Fibroblast of peridontal ligament (primary cell): Measurements from ENCODE around the gene CST6.

Source experiments
- DNase-seq: peaks from one replicate; pipeline ENCODE4 v3.0.0-alpha.2; 2010; ENCODE audit errors: extremely low read depth

Gene CST6, protein sequence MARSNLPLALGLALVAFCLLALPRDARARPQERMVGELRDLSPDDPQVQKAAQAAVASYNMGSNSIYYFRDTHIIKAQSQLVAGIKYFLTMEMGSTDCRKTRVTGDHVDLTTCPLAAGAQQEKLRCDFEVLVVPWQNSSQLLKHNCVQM

GRCh38 chr11:66011785-66012303, at the start of gene CST6:
TSS of gene CST6 (plus strand) at chr11:66012008. CDS start at chr11:66012045, 37 bp downstream.
- DNase-seq, result no peak

DNA sequence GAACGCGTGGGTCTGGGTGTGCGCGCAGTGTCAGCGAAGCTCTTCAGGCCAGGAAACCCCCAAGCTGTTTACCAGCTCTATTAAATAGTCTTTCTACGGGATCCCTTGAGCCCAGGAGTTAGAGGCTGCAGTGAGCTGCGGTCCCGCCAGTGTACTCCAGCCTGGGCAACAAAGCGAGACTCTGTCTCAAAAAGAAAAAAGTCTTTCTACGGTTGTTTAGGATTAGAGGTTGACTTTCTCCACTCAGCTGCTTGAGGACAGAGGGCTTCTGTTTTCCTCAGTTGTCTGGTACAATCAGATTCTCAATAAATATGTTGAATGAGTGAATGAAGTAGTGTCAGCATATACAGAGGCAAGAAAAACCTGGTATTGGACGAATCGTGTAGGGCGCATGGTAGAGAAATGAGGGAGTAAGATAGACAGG, 49.7 kb upstream of the CST6 start:
- DNase-seq, result no peak

GRCh38 chr11:65964906-65965305, 46.9 kb upstream of the CST6 start:
- no peak for DNase-seq

GRCh38 chr11:65965986-65966762, 45.6 kb upstream of the CST6 start:
- DNase-seq, result no peak

DNA sequence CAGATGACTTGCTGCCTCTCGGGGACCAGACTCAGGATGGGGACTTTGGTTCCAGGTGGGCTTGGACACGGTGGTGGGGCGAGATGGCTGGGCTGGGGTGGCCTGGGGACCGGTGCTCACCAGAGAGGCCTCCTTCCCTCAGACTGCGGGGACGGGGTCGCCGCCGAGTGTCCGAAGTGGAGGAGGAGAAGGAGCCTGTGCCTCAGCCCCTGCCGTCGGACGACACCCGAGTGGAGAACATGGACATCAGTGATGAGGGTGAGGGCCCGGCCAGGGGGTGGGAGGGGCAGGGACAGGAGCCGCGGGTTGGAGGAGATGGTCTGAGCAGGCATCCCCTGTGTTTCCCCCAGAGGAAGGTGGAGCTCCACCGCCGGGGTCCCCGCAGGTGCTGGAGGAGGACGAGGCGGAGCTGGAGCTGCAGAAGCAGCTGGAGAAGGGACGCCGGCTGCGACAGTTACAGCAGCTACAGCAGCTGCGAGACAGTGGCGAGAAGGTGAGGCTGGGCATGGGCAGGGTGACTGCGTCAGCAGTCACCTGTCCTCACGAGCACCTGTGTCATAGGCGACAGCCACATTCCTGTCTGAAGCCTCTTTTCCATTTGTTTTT, 44.4 kb upstream of the CST6 start:
- no peak for DNase-seq

- no peak for DNase-seq
Measured at GRCh38 chr11:65968600-65969482, 43.0 kb upstream of the CST6 start.

GRCh38 chr11:65972116-65972515, 39.7 kb upstream of the CST6 start:
- no peak for DNase-seq

GRCh38 chr11:65973439-65974110, 38.2 kb upstream of the CST6 start:
- no peak for DNase-seq

DNA sequence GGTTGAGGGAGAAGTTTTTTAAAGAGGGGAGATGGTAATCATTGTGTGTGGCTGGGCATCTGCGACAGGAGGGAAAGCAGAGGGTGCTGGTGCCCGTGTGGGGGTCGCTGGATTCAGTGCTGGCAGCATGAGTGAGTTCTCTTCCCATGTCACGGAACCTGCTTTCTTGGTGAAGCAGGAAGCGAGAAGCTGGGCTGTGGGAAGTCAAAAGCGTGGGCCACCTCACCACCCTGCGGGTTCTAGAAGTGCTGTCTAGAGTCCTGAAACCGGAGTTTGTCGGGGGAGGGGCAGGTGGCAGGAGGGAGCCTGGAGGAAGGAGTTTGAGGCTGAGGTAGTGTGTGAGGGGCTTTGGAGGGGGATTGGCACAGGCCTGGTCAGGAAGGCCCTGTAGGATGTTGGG, 36.0 kb upstream of the CST6 start:
- no peak for DNase-seq

DNA sequence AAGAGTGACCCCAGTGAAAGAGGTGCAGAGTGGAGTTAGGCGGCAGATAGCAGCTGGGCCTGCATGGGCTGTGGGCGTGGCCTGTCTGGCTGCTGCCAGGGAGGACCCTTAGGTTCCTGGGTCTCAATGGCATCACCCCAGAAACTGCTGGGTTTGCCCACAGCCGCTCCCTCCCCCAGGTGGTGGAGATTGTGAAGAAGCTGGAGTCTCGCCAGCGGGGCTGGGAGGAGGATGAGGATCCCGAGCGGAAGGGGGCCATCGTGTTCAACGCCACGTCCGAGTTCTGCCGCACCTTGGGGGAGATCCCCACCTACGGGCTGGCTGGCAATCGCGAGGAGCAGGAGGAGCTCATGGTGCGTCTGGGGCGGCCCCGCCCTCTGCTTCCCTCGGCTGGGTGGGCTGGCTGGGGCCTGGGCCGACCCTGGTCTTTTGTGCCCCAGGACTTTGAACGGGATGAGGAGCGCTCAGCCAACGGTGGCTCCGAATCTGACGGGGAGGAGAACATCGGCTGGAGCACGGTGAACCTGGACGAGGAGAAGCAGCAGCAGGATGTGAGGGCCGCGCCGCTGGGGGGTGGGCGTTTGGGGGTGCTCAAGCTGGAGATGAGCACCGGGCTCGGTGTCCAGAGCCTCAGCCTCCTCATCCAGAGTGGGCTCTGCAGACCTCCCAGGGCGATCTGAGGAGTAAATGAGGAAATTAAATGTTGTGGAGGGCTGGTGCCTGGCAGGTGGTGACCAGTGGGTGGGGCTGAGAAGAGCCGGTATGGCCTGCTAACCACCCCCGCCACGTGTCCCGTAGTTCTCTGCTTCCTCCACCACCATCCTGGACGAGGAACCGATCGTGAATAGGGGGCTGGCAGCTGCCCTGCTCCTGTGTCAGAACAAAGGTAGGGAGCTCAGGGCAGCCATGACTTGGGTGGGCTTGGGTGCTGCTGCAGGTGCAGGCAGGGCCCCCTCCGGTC, 35.3 kb upstream of the CST6 start:
- no peak for DNase-seq

GRCh38 chr11:65977621-65978390, 34.0 kb upstream of the CST6 start:
- DNase-seq, result no peak

DNA sequence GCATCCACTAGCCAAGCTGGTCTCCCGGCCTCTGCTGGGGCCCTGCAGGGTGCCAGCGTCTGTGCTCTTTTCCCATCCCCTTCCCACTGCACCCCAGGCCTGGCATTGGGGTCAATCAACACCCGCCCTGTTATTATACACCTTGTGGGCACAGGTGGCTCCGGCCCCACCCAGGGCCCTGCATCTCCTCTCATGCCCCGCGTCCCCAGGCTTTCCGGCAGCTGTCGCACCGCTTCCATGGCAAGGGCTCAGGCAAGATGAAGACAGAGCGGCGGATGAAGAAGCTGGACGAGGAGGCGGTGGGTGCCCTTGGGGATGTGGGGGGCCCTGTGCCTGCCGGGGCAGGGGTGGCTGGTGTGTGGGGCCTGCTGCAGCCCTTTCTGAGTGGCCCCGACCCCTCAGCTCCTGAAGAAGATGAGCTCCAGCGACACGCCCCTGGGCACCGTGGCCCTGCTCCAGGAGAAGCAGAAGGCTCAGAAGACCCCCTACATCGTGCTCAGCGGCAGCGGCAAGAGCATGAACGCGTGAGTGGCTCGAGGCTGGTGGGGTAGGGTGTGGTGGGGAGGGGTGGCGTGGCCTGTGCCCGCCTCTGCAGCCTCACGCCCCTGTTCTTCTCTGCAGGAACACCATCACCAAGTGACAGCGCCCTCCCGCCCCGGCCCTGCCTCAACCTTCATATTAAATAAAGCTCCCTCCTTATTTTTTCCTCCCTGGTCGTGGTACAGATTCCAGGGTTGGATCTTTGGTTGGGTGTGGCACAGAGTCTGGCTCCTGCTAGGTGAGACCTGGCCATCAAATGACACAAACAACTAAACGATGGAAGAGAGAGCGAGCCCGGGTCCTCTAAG, 33.2 kb upstream of the CST6 start:
- no peak for DNase-seq

DNA sequence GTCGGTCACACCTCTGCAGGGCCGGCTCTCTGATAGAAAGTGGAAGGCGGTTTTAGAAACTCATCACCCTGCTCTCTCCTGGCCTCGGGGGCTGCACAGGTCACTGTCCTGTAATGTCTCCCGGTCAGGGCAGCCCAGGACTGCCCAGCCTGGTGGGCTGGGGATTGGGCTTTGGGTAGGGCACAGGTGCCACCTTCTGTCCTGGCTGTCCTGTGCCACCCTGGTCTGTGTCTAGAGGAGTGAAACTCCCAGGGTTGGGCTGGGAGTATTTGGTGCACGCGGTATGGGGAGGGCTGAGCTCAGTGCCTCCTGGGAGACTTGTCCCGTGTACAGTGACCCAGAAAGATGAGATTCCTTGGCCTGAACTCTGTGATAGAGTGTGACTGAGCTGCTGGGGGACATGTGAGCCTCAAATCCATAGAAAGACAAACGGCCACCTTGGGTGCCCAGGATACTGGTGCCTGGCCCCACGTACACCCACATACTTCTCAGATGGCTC, 32.5 kb upstream of the CST6 start:
- DNase-seq, result no peak

- DNase-seq, result no peak
Measured at GRCh38 chr11:65981101-65981740, 30.6 kb upstream of the CST6 start.

- no peak for DNase-seq
Measured at GRCh38 chr11:65981972-65982823, 29.6 kb upstream of the CST6 start.

DNA sequence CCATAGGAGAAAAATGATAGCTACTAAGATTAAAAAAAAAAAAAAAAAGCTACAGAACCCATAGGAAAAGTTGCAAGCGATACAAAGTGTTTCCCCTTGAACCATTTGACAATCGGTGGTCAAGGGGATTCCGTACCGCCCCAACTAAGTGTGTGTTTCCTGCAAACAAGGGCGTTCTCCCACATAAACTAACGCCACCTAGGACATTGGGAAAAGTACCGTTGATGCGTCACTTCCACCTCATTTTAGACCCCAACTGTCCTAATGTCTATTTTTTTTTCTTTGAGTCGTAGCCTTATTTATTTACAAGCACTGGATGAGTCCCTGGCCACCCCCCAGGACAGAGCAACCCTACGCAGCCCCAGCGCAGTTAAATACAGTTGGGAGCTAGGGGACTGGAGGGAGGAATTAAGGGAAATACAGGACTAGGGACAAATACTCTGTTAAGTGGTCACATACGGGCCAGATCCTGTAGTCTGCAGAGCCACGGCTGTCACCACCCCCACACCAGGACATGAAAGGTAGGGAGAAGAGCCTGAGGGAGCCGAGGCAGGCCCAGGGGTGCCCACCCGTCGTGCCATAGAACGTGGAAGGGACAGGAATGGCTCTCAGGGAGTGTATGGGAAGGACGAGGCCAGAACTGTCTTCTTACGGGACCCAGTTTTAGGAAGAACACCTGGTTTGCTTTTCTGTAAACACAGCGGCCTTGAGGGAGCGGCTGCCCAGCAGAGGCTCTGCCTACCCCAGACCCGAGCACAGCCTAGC, 28.8 kb upstream of the CST6 start:
- DNase-seq, result no peak
